Mucosa of stomach (tissue), 1 donor: Measurements from ENCODE around the gene CCNY.

Source experiments
- H3K27me3 ChIP-seq: one replicate; pipeline ENCODE4 v1.7.0; 2013; ENCODE audit warnings: mild to moderate bottlenecking, low read length; ENCODE audit not compliant: control insufficient read depth, insufficient read depth
- H3K36me3 ChIP-seq: one replicate; pipeline ENCODE4 v1.7.0; 2013; ENCODE audit warnings: low read length; ENCODE audit not compliant: control insufficient read depth, insufficient read depth
- H3K4me1 ChIP-seq: one replicate; pipeline ENCODE4 v1.7.0; 2013; ENCODE audit warnings: mild to moderate bottlenecking, low read length; ENCODE audit not compliant: control insufficient read depth, insufficient read depth
- H3K4me3 ChIP-seq: one replicate; pipeline ENCODE4 v1.7.0; 2013; ENCODE audit warnings: low read length
- H3K9ac ChIP-seq: one replicate; pipeline ENCODE4 v1.7.0; 2013; ENCODE audit warnings: mild to moderate bottlenecking, low read length, moderate library complexity
- H3K9me3 ChIP-seq: one replicate; pipeline ENCODE4 v1.7.0; 2013; ENCODE audit warnings: mild to moderate bottlenecking, low read length, moderate library complexity; ENCODE audit not compliant: control insufficient read depth
- donor health status: Pancreatic carcinoma.

The CCNY gene

GRCh38 chr10:35613597-35614226 is 277.4 kb downstream of the CCNY start:
- Histone ChIP-seq H3K36me3 (no peaks in the 10 kb centered on the region), H3K9me3 (no peaks in the 10 kb centered on the region), H3K27me3 (peaks cover 6% of the 10 kb centered on the region), H3K4me3 (no peak overlapping the region), H3K9ac (no peak overlapping the region), H3K4me1 (no peaks in the 10 kb centered on the region)

- H3K4me1 ChIP-seq: no peaks in the 10 kb centered on the region
- no peaks in the 10 kb centered on the region for H3K9me3 ChIP-seq
- H3K27me3 ChIP-seq: peaks cover 3% of the 10 kb centered on the region
- H3K9ac ChIP-seq: no peak overlapping the region
- H3K36me3 ChIP-seq: no peaks in the 10 kb centered on the region
- H3K4me3 ChIP-seq: no peak overlapping the region
Observed at GRCh38 chr10:35614312-35614711, 278.0 kb downstream of the CCNY start.
